GM23338 (cell line): ENCODE measurements around the gene KRTAP13-4. TPM values are rescaled to one million over a fixed set of nuclear protein-coding genes. Genes with fewer than 3 reads are reported as not detected.

Experiments
- ATAC-seq: fragments of 200-7000 bp; cut with Tn5 transposase; 3 replicates; pipeline ENCODE4 v1.9.1; 2020
- DNase-seq: peaks from one replicate; pipeline ENCODE4 v3.0.0-alpha.2; 2015; ENCODE audit warnings: low spot score
- H2AFZ ChIP-seq: fragments of 200-600 bp; sonication (generic); 2 replicates; pipeline ENCODE4 v1.8.0; 2016; ENCODE audit warnings: antibody characterized with exemption, mild to moderate bottlenecking, moderate library complexity
- H3F3A ChIP-seq: fragments of 200-600 bp; sonication (generic); replicated peaks from 2 replicates; pipeline ENCODE4 v1.8.0; 2017; ENCODE audit warnings: antibody characterized with exemption, mixed run types, low read depth
- H3K27ac ChIP-seq: fragments of 200-600 bp; sonication (generic); 2 replicates; pipeline ENCODE4 v1.6.1; 2016; ENCODE audit warnings: low read depth
- H3K27me3 ChIP-seq: fragments of 200-600 bp; sonication (generic); 2 replicates; pipeline ENCODE4 v1.8.0; 2016; ENCODE audit warnings: mild to moderate bottlenecking, mixed run types, moderate library complexity; ENCODE audit not compliant: insufficient read depth
- H3K36me3 ChIP-seq: fragments of 200-600 bp; sonication (generic); 2 replicates; pipeline ENCODE4 v1.8.0; 2016; ENCODE audit warnings: mild to moderate bottlenecking; ENCODE audit not compliant: insufficient read depth
- H3K4me1 ChIP-seq: fragments of 200-600 bp; sonication (generic); 2 replicates; pipeline ENCODE4 v1.8.0; 2016; ENCODE audit warnings: mild to moderate bottlenecking, moderate library complexity; ENCODE audit not compliant: insufficient read depth
- H3K4me2 ChIP-seq: fragments of 200-600 bp; sonication (generic); 2 replicates; pipeline ENCODE4 v1.7.1; 2017; ENCODE audit warnings: mixed run types
- H3K4me3 ChIP-seq: fragments of 200-600 bp; sonication (generic); 2 replicates; pipeline ENCODE4 v1.6.1; 2016; ENCODE audit warnings: mixed run types
- H3K79me2 ChIP-seq: fragments of 200-600 bp; sonication (generic); replicated peaks from 2 replicates; pipeline ENCODE4 v1.8.0; 2017; ENCODE audit warnings: mild to moderate bottlenecking; ENCODE audit not compliant: insufficient read depth
- H3K9me2 ChIP-seq: fragments of 200-600 bp; sonication (generic); 2 replicates; pipeline ENCODE4 v1.8.0; 2017; ENCODE audit not compliant: insufficient read depth
- H4K20me1 ChIP-seq: fragments of 200-600 bp; sonication (generic); replicated peaks from 2 replicates; pipeline ENCODE4 v1.8.0; 2017; ENCODE audit warnings: mild to moderate bottlenecking; ENCODE audit not compliant: insufficient read depth
- H3K27ac Mint-ChIP-seq: 2 replicates; pipeline ENCODE4 v1.8.0; 2020; ENCODE audit warnings: inconsistent platforms, mild to moderate bottlenecking, moderate library complexity, mixed read lengths
- H3K27me3 Mint-ChIP-seq: 3 replicates; pipeline ENCODE4 v1.8.0; 2022; ENCODE audit warnings: low read depth, mild to moderate bottlenecking, moderate library complexity, mixed read lengths, inconsistent platforms; ENCODE audit not compliant: insufficient read depth, poor library complexity
- H3K36me3 Mint-ChIP-seq: 3 replicates; pipeline ENCODE4 v1.8.0; 2021; ENCODE audit warnings: low read depth, mild to moderate bottlenecking, inconsistent platforms, moderate library complexity, mixed read lengths
- H3K4me1 Mint-ChIP-seq: 3 replicates; pipeline ENCODE4 v1.8.0; 2020; ENCODE audit warnings: mild to moderate bottlenecking, inconsistent platforms, mixed read lengths
- H3K4me3 Mint-ChIP-seq: 3 replicates; pipeline ENCODE4 v1.8.0; 2021; ENCODE audit warnings: moderate library complexity, mild to moderate bottlenecking, inconsistent platforms, mixed read lengths
- H3K9me3 Mint-ChIP-seq: 3 replicates; pipeline ENCODE4 v1.8.0; 2020; ENCODE audit warnings: moderate library complexity, mild to moderate bottlenecking, inconsistent platforms, mixed read lengths
- CREB1 ChIP-seq: fragments of 250-450 bp; sonication (Bioruptor Pico); IDR thresholded peaks from 2 replicates; pipeline ENCODE4 v1.5.0; 2020; ENCODE audit warnings: low read depth, mild to moderate bottlenecking, moderate library complexity
- EZH2 ChIP-seq: fragments of 200-600 bp; sonication (generic); IDR thresholded peaks from one replicate; pipeline ENCODE4 v1.8.0; 2017; ENCODE audit warnings: antibody characterized with exemption, mild to moderate bottlenecking, low read depth; ENCODE audit not compliant: unreplicated experiment
- EZH2phosphoT487 ChIP-seq: fragments of 200-600 bp; sonication (generic); IDR thresholded peaks from one replicate; pipeline ENCODE4 v1.8.1; 2018; ENCODE audit warnings: antibody characterized with exemption; ENCODE audit not compliant: unreplicated experiment
- POLR2AphosphoS5 ChIP-seq: IDR thresholded peaks from 2 replicates; pipeline ENCODE4 v1.6.1; 2016; ENCODE audit warnings: antibody characterized with exemption, low read depth
- ZNF114 ChIP-seq: fragments of 250-450 bp; sonication (Bioruptor Pico); IDR thresholded peaks from 2 replicates; pipeline ENCODE4 v1.5.0; 2020; ENCODE audit warnings: mild to moderate bottlenecking, moderate library complexity
- ZNF331 ChIP-seq: fragments of 250-450 bp; sonication (Bioruptor Pico); IDR thresholded peaks from 2 replicates; pipeline ENCODE4 v1.5.0; 2020; ENCODE audit warnings: low read depth, mild to moderate bottlenecking, moderate library complexity
- polyA plus RNA-seq: library from polyadenylated mRNA; unstranded; fragments of >200 nt; fragmentation: Nextera tagmentation; extraction: Ambion mirVana; gene quantifications from 2 replicates; pipeline ENCODE4 v1.2.1, GENCODE V29; 2016
- total RNA-seq: library from RNA; depleted of rRNA; stranded (reverse); fragments of >200 nt; shearing (Covaris generic); gene quantifications from 2 replicates; pipeline ENCODE4 v1.2.3, GENCODE V29; 2014
- TF ChIP-seq, protein P1 (sequence below): fragments of 250-450 bp; sonication (Bioruptor Pico); IDR thresholded peaks from 2 replicates; pipeline ENCODE4 v1.5.0; 2020; ENCODE audit warnings: mild to moderate bottlenecking, moderate library complexity
- TF ChIP-seq, protein P2 (sequence below), 2 experiments: fragments of 200-600 bp in 1 of 2; sonication (generic) in 1 of 2; conservative IDR thresholded peaks; 2 replicates each; pipeline versions ENCODE4 v1.5.1 to v1.6.1; 2016 to 2017; ENCODE audit warnings: antibody characterized with exemption in 2 of 2, low read depth in 2 of 2, mild to moderate bottlenecking in 2 of 2, moderate library complexity in 1 of 2
- TF ChIP-seq, protein P3 (sequence below): IDR thresholded peaks from one replicate; pipeline ENCODE4 v1.6.1; 2018; ENCODE audit warnings: antibody characterized with exemption; ENCODE audit not compliant: unreplicated experiment
- TF ChIP-seq, protein P4 (sequence below): IDR thresholded peaks from 2 replicates; pipeline ENCODE4 v1.6.1; 2016; ENCODE audit warnings: antibody characterized with exemption

Gene KRTAP13-4
- total and polyA plus RNA-seq, 2 experiments from 2014 or later, result not detected

DNA sequence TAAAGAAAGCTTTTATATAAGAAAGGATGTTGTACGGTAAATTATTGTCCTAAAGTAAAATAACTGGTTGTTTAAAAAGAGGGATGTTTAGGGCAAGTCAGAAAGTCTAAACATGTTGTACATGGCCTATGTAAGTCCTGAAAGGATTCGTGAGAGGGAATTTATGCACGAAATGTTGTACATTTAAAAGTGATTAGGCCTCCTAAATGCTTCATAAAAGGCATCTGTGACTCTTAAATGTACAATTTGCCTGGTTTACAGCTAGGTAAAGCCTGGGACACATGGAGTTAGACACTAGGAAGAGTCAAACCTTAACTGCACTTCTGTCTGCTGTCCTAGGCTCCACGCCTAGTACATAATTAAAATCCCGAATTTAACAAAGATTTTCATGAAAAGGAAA lies 14.0 kb upstream of the KRTAP13-4 start:
- peaks cover 12% of the 10 kb centered on the region for H3K36me3 ChIP-seq
- H3K27me3 Mint-ChIP-seq, result peaks cover 2% of the 10 kb centered on the region
- H3F3A ChIP-seq, result no peaks in the 10 kb centered on the region
- H3K27ac ChIP-seq, result no peak overlapping the region
- H3K9me2 ChIP-seq, result peaks cover 14% of the 10 kb centered on the region; the same call in 1 of the 2 replicates
- H3K4me1 ChIP-seq, result no peaks in the 10 kb centered on the region
- DNase-seq (no peak), ATAC-seq (no peak)
- no peaks in the 10 kb centered on the region for H3K27me3 ChIP-seq
- TF ChIP-seq, protein P1, sequence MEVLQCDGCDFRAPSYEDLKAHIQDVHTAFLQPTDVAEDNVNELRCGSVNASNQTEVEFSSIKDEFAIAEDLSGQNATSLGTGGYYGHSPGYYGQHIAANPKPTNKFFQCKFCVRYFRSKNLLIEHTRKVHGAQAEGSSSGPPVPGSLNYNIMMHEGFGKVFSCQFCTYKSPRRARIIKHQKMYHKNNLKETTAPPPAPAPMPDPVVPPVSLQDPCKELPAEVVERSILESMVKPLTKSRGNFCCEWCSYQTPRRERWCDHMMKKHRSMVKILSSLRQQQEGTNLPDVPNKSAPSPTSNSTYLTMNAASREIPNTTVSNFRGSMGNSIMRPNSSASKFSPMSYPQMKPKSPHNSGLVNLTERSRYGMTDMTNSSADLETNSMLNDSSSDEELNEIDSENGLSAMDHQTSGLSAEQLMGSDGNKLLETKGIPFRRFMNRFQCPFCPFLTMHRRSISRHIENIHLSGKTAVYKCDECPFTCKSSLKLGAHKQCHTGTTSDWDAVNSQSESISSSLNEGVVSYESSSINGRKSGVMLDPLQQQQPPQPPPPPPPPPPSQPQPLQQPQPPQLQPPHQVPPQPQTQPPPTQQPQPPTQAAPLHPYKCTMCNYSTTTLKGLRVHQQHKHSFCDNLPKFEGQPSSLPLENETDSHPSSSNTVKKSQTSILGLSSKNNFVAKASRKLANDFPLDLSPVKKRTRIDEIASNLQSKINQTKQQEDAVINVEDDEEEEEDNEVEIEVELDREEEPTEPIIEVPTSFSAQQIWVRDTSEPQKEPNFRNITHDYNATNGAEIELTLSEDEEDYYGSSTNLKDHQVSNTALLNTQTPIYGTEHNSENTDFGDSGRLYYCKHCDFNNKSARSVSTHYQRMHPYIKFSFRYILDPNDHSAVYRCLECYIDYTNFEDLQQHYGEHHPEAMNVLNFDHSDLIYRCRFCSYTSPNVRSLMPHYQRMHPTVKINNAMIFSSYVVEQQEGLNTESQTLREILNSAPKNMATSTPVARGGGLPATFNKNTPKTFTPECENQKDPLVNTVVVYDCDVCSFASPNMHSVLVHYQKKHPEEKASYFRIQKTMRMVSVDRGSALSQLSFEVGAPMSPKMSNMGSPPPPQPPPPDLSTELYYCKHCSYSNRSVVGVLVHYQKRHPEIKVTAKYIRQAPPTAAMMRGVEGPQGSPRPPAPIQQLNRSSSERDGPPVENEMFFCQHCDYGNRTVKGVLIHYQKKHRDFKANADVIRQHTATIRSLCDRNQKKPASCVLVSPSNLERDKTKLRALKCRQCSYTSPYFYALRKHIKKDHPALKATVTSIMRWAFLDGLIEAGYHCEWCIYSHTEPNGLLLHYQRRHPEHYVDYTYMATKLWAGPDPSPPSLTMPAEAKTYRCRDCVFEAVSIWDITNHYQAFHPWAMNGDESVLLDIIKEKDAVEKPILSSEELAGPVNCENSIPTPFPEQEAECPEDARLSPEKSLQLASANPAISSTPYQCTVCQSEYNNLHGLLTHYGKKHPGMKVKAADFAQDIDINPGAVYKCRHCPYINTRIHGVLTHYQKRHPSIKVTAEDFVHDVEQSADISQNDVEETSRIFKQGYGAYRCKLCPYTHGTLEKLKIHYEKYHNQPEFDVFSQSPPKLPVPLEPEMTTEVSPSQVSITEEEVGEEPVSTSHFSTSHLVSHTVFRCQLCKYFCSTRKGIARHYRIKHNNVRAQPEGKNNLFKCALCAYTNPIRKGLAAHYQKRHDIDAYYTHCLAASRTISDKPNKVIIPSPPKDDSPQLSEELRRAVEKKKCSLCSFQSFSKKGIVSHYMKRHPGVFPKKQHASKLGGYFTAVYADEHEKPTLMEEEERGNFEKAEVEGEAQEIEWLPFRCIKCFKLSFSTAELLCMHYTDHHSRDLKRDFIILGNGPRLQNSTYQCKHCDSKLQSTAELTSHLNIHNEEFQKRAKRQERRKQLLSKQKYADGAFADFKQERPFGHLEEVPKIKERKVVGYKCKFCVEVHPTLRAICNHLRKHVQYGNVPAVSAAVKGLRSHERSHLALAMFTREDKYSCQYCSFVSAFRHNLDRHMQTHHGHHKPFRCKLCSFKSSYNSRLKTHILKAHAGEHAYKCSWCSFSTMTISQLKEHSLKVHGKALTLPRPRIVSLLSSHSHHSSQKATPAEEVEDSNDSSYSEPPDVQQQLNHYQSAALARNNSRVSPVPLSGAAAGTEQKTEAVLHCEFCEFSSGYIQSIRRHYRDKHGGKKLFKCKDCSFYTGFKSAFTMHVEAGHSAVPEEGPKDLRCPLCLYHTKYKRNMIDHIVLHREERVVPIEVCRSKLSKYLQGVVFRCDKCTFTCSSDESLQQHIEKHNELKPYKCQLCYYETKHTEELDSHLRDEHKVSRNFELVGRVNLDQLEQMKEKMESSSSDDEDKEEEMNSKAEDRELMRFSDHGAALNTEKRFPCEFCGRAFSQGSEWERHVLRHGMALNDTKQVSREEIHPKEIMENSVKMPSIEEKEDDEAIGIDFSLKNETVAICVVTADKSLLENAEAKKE (CRISPR knock-in tag), result no peak
- TF ChIP-seq ZNF114 (CRISPR knock-in tag), result no peak
- TF ChIP-seq EZH2phosphoT487, result no peak
- TF ChIP-seq, protein P2, sequence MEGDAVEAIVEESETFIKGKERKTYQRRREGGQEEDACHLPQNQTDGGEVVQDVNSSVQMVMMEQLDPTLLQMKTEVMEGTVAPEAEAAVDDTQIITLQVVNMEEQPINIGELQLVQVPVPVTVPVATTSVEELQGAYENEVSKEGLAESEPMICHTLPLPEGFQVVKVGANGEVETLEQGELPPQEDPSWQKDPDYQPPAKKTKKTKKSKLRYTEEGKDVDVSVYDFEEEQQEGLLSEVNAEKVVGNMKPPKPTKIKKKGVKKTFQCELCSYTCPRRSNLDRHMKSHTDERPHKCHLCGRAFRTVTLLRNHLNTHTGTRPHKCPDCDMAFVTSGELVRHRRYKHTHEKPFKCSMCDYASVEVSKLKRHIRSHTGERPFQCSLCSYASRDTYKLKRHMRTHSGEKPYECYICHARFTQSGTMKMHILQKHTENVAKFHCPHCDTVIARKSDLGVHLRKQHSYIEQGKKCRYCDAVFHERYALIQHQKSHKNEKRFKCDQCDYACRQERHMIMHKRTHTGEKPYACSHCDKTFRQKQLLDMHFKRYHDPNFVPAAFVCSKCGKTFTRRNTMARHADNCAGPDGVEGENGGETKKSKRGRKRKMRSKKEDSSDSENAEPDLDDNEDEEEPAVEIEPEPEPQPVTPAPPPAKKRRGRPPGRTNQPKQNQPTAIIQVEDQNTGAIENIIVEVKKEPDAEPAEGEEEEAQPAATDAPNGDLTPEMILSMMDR (conservative IDR thresholded peaks at IDR 0.05; ENCODE audit: low read depth in 2 of 2), result no peak
- TF ChIP-seq, protein P3, sequence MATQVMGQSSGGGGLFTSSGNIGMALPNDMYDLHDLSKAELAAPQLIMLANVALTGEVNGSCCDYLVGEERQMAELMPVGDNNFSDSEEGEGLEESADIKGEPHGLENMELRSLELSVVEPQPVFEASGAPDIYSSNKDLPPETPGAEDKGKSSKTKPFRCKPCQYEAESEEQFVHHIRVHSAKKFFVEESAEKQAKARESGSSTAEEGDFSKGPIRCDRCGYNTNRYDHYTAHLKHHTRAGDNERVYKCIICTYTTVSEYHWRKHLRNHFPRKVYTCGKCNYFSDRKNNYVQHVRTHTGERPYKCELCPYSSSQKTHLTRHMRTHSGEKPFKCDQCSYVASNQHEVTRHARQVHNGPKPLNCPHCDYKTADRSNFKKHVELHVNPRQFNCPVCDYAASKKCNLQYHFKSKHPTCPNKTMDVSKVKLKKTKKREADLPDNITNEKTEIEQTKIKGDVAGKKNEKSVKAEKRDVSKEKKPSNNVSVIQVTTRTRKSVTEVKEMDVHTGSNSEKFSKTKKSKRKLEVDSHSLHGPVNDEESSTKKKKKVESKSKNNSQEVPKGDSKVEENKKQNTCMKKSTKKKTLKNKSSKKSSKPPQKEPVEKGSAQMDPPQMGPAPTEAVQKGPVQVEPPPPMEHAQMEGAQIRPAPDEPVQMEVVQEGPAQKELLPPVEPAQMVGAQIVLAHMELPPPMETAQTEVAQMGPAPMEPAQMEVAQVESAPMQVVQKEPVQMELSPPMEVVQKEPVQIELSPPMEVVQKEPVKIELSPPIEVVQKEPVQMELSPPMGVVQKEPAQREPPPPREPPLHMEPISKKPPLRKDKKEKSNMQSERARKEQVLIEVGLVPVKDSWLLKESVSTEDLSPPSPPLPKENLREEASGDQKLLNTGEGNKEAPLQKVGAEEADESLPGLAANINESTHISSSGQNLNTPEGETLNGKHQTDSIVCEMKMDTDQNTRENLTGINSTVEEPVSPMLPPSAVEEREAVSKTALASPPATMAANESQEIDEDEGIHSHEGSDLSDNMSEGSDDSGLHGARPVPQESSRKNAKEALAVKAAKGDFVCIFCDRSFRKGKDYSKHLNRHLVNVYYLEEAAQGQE, result no peak
- no peak for TF ChIP-seq ZNF331 (CRISPR knock-in tag)
- TF ChIP-seq EZH2, result no peak
- TF ChIP-seq, protein P4, sequence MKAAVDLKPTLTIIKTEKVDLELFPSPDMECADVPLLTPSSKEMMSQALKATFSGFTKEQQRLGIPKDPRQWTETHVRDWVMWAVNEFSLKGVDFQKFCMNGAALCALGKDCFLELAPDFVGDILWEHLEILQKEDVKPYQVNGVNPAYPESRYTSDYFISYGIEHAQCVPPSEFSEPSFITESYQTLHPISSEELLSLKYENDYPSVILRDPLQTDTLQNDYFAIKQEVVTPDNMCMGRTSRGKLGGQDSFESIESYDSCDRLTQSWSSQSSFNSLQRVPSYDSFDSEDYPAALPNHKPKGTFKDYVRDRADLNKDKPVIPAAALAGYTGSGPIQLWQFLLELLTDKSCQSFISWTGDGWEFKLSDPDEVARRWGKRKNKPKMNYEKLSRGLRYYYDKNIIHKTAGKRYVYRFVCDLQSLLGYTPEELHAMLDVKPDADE, result no peak
- TF ChIP-seq CREB1 (CRISPR knock-in tag), result no peak
- TF ChIP-seq POLR2AphosphoS5, result no peak
- no peak overlapping the region for H3K4me3 ChIP-seq
- peaks cover 37% of the 10 kb centered on the region for H3K9me3 Mint-ChIP-seq
- H3K4me1 Mint-ChIP-seq, result no peaks in the 10 kb centered on the region
- H3K79me2 ChIP-seq, result no peaks in the 10 kb centered on the region
- no peak overlapping the region for H3K4me2 ChIP-seq
- no peak overlapping the region for H3K4me3 Mint-ChIP-seq
- H3K36me3 Mint-ChIP-seq, result peaks cover 11% of the 10 kb centered on the region; the same call in 2 of the 3 replicates
- H2AFZ ChIP-seq, result no peak overlapping the region
- H3K27ac Mint-ChIP-seq, result no peak overlapping the region
- no peaks in the 10 kb centered on the region for H4K20me1 ChIP-seq
